Sigmoid colon (tissue), 7 donors: Measurements from ENCODE around the gene SDK2. TPM values are rescaled to one million over a fixed set of nuclear protein-coding genes. Genes with fewer than 3 reads are reported as not detected.

Experiments used
- DNase-seq: peaks from one replicate; pipeline ENCODE4 v3.0.0-alpha.2; 2019
- H3K27ac ChIP-seq, 4 donors: fragments of 200-600 bp; sonication (generic); one replicate each; pipeline ENCODE4 v1.5.1; 2016 to 2019; ENCODE audit warnings: mild to moderate bottlenecking in 1 of 4
- H3K27me3 ChIP-seq, 3 donors: fragments of 200-600 bp; sonication (generic); one replicate each; pipeline ENCODE4 v1.5.1; 2019; ENCODE audit warnings: mild to moderate bottlenecking in 1 of 3
- H3K36me3 ChIP-seq, 4 donors: fragments of 200-600 bp; sonication (generic); one replicate each; pipeline ENCODE4 v1.5.1; 2016 to 2019
- H3K4me1 ChIP-seq, 4 donors: fragments of 200-600 bp; sonication (generic); one replicate each; pipeline ENCODE4 v1.5.1; 2017 to 2019
- H3K4me3 ChIP-seq, 4 donors: fragments of 200-600 bp; sonication (generic); one replicate each; pipeline ENCODE4 v1.5.1; 2017 to 2019; ENCODE audit warnings: mild to moderate bottlenecking in 2 of 4, moderate library complexity in 1 of 4
- H3K9me3 ChIP-seq, 4 donors: fragments of 200-600 bp in 3 of 4; sonication (generic) in 3 of 4; one replicate each; pipeline versions ENCODE4 v1.5.1 to v1.6.1; 2013 to 2019
- CTCF ChIP-seq, 4 experiments: fragments of 450-650 bp in 3 of 4; fragments of 200-600 bp in 1 of 4; IDR thresholded peaks; one replicate each; pipeline ENCODE4 v1.5.1; 2016 to 2019; ENCODE audit warnings: antibody characterized with exemption in 4 of 4, mild to moderate bottlenecking in 3 of 4, moderate library complexity in 2 of 4
- EP300 ChIP-seq, 4 donors: sonication (generic); formaldehyde crosslinking; IDR thresholded peaks; one replicate each; pipeline ENCODE4 v1.6.1; 2017; ENCODE audit warnings: antibody characterized with exemption in 4 of 4
- POLR2A ChIP-seq, 2 donors: fragments of 450-650 bp; IDR thresholded peaks; one replicate each; pipeline ENCODE4 v1.6.1; 2016; ENCODE audit warnings: antibody characterized with exemption in 2 of 2, mild to moderate bottlenecking in 2 of 2, moderate library complexity in 2 of 2
- POLR2AphosphoS5 ChIP-seq, 4 donors: sonication (generic); formaldehyde crosslinking; IDR thresholded peaks; one replicate each; pipeline ENCODE4 v1.6.1; 2017; ENCODE audit warnings: antibody characterized with exemption in 4 of 4
- WGBS, 2 donors: extraction: QIAGEN DNeasy Blood & Tissue Kit; methylation state at CpG; one replicate each; pipeline ENCODE4 v1.1.7; 2013; 5-methylcytosine and 5-hydroxymethylcytosine counted together
- intact Hi-C: fragments of 100-400 bp; cut with DNase I; formaldehyde crosslinking; loops from one replicate; pipeline ENCODE4 v1.15.1; 2023
- polyA plus RNA-seq, 3 donors: library from polyadenylated mRNA; stranded (reverse); fragments of 200-250 nt; gene quantifications; one replicate each; pipeline ENCODE4 v1.2.3, GENCODE V29; 2013
- total RNA-seq, 4 donors: library from RNA; depleted of rRNA; stranded (reverse); fragments of >200 nt; gene quantifications; one replicate each; pipeline ENCODE4 v1.1.0, GENCODE V29; 2016
- donor health status: healthy with polysubstance abuse.
- donor health status: Bipolar disorder and iron deficiency.
- donor health status: healthy.

SDK2 gene
- total and polyA plus RNA-seq, 7 donors, result under 0.01 to 1.9 (median 0.71) TPM

DNA sequence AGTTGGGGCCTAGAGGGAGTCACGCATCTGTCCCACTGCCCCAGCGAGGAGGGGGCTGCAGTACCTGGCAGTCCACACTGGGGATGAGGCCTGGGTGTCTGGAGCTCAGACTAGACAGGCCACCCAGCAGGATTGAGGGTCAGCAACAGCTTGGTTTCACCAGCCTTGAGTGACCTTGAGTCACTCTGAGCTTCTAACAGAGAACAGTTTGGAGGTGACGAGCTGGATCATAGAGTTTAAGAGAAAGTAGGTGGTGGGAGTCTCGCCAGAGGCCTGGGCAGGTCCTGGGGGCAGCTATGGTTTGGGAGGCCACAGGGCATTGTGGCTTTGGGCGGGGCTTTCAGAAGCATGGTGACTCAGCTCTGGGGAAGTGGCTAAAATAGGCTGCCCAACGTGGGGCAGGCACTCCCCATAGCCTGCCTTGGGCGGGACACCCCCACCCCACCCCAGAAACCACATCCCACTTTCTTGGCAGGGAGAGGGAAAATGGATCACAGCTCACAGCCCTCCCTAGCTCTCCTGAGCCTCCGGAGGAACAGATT, 352.9 kb downstream of the SDK2 start:
- peaks cover 0 to 97% (median 92%) of the 10 kb centered on the region in 4 donors for H3K4me1 ChIP-seq
- peak overlapping the region; percentile 76 to 100 (median 86) for H3K27ac ChIP-seq
- H3K9me3 ChIP-seq, result no peaks in the 10 kb centered on the region
- H3K4me3 ChIP-seq, result peak overlapping the region in 1 of 4 donors; percentile 12
- TF ChIP-seq POLR2A (IDR thresholded peaks at IDR 0.05) (no peak), CTCF (IDR thresholded peaks at IDR 0.05) (no peak), POLR2AphosphoS5 (IDR thresholded peaks at IDR 0.05) (no peak), EP300 (IDR thresholded peaks at IDR 0.05) (peak in 1 of 4 donors; percentile 10)
- intact Hi-C loops, result loop anchor here (2.0 kb wide), 1 partner anchor 13 kb away; no protein-coding TSS in a partner anchor
- 43 to 45% methylated on average over 8 of the region's 8 CpGs for WGBS, 2 donors
- peaks cover 0 to 2% (median 0%) of the 10 kb centered on the region in 4 donors for H3K36me3 ChIP-seq
- DNase-seq, result peak; percentile 85
- no peaks in the 10 kb centered on the region for H3K27me3 ChIP-seq

GRCh38 chr17:73290399-73291259, 353.6 kb downstream of the SDK2 start:
- Histone ChIP-seq H3K36me3 (peaks cover 0 to 9% (median 6%) of the 10 kb centered on the region in 4 donors), H3K27ac (peak overlapping the region; percentile 76 to 100 (median 86)), H3K4me1 (peaks cover 0 to 100% (median 99%) of the 10 kb centered on the region in 4 donors), H3K9me3 (no peaks in the 10 kb centered on the region), H3K27me3 (no peaks in the 10 kb centered on the region), H3K4me3 (no peak overlapping the region)
- intact Hi-C loops, result loop anchor here (2.0 kb wide), 1 partner anchor 14 kb away; no protein-coding TSS in a partner anchor
- no peak for TF ChIP-seq EP300 (IDR thresholded peaks at IDR 0.05)
- no peak for TF ChIP-seq CTCF (IDR thresholded peaks at IDR 0.05)
- 58 to 76% methylated on average over 16 of the region's 16 CpGs for WGBS, 2 donors
- no peak for DNase-seq

DNA sequence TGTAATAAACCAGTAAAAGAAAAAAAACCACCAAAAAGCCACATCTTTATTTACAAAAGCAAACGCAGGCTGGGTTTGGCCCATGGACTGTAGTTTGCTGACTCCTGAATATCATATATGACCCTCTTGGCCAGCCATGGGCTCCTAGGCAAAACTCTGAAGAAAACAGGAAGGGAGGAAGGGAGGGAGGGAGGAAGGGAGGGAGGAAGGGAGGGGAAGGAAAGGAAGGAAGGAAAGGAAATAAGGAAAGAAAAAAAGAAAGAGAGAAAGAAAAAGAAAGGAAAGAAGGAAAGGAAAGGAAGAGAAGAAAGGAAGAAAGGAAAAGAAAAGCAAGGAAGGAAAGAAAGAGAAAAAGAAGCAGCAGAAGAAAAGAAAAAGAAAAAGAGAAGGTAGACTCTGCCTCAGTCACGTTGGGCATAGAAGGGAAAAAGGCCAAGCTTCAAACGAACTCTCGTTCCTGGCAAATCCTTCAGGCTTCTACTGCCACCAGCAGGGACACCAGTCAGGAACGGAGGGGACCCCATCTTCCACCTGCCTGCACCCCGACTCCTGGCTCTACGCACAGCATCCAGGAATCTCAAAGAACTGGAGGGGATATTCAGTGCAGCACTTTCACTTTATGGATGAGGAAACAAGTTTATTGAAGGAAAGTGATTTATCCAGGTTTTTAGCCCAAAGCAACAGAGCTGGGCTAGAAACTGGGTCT, 354.5 kb downstream of the SDK2 start:
- 40 to 72% methylated on average over 7 of the region's 7 CpGs for WGBS, 2 donors
- intact Hi-C loops, result loop anchor here (2.0 kb wide), 1 partner anchor 15 kb away; no protein-coding TSS in a partner anchor
- no peaks in the 10 kb centered on the region for H3K27me3 ChIP-seq
- DNase-seq, result no peak
- H3K36me3 ChIP-seq, result peaks cover 0 to 18% (median 14%) of the 10 kb centered on the region in 4 donors
- H3K4me1 ChIP-seq, result peaks cover 0 to 100% (median 100%) of the 10 kb centered on the region in 4 donors
- peak overlapping the region; percentile 76 to 100 (median 86) for H3K27ac ChIP-seq
- TF ChIP-seq POLR2A (IDR thresholded peaks at IDR 0.05) (no peak), CTCF (IDR thresholded peaks at IDR 0.05) (no peak), POLR2AphosphoS5 (IDR thresholded peaks at IDR 0.05) (no peak), EP300 (IDR thresholded peaks at IDR 0.05) (no peak)
- H3K9me3 ChIP-seq, result no peaks in the 10 kb centered on the region
- no peak overlapping the region for H3K4me3 ChIP-seq

DNA sequence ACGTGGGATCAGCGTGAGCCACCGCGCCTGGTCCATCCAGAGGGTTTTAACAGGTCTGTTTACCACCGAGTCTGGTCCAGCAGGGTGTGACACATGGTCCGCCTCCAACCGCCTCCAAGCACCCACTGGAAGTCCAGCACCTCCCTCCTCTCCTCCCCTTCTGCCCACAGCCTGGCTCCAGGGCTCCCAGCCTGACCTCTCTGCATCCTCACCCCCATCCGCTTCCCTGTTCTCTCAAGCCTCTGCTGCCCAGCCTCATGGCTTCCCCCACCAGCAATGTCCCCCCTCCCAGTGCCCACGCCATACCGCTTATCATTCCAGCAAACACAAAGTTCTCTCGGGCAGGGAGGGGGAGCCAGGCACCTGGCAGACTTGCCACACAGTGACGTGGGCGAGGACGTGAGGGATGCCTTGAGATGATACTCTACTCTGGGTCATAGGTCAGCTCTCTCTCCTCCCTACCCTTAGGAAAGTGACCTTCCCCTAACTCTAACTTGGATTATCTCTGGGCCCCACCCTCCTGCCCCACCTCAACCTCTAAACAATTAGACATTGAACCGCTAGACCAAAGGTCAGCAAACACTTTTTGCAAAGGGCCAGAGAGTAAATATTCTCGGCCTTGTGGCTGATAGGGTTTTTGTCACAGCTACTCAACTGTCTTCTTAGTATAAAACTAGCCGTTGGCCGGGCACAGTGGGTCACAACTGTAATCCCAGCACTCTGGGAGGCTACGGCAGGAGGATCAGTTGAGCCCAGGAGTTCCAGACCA, 355.5 kb downstream of the SDK2 start:
- TF ChIP-seq POLR2AphosphoS5 (IDR thresholded peaks at IDR 0.05) (peak in 3 of 4 donors; percentile 13 to 55 (median 37)), EP300 (IDR thresholded peaks at IDR 0.05) (peak in 1 of 4 donors; percentile 24), CTCF (IDR thresholded peaks at IDR 0.05) (no peak)
- peak overlapping the region in 1 of 4 donors; percentile 4 for H3K4me3 ChIP-seq
- peak overlapping the region; percentile 76 to 100 (median 86) for H3K27ac ChIP-seq
- peaks cover 0 to 100% (median 100%) of the 10 kb centered on the region in 4 donors for H3K4me1 ChIP-seq
- WGBS, 2 donors, result 13 to 61% methylated on average over 19 of the region's 19 CpGs
- intact Hi-C loops, result no loop called here
- DNase-seq, result peak; percentile 86
- no peaks in the 10 kb centered on the region for H3K27me3 ChIP-seq
- H3K9me3 ChIP-seq, result no peaks in the 10 kb centered on the region
- H3K36me3 ChIP-seq, result peaks cover 0 to 19% (median 14%) of the 10 kb centered on the region in 4 donors
